DMS114 treated with DMSO at 0.1 percent for 48 hours (cell line): ENCODE data around the gene CAP1.

Source experiments
- DNase-seq: peaks from one replicate; lab custom pipeline; 2025; ENCODE audit not compliant: unreplicated experiment; lab: John Stamatoyannopoulos, UW

CAP1 gene

DNA sequence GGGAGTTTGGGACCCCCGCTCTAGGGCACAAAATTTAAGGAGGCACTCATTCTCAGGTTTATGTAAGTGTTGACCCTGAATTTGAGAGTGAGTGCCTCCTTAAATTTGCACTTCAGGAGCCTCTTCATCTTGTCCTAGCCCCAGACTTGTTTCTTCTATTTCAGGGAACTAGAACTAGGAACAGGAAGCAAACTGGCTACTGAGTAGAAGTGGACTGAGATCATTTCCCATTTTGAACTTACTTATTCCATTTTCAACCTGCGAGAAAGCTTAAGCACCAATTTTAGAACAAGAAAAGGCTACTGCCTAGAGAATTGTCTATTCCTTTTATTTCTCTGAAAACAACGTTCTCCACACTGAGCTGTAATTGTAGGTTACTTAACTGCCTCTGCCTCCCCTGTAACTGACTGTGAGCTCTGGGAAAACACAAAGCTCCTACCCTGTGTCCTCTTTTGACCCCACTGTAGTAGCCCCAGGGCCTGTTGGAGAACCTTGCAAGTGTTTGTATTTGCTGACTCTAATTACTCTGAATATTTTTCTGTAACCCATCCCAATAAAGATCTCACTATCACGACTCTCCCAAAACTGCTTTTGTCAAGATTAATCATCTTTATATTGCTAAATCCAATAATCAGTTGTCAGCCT, 54.1 kb downstream of the CAP1 start:
- no peak for DNase-seq

DNA sequence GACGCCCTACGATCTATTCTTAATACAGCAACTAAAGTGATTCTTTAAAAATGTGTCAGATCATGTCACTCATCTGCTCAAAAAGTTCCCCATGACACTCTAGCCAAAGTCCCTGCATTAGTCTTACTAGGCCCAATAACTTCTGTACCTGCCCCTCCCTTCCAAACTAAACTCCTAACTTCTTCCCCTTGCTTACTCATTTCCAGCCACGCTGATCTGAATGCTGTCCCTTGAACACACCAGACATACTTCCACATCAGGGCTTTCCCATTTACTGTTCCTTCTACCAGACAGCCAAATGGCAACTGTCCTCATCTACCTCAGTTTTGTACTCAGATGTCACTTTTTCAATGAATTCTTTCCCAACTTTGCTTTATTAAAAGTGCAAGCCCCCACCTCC, 55.3 kb downstream of the CAP1 start:
- DNase-seq, result no peak

DNA sequence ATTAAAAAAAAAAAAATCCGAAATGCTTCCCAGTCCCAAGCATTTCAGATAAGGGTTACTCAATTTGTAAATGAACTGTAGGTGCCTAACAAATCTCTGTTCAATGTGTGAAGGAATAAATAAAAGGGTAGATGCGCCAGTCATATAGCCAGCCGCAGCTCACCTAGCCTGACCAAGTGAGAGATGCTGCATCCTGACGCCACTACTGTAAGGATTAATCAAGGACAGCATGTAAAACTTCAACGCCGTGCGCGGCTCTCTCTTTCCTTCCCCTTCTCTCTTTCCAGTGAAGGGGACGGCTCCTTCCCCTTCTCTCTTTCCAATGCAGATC, 56.1 kb downstream of the CAP1 start:
- DNase-seq, result no peak

DNA sequence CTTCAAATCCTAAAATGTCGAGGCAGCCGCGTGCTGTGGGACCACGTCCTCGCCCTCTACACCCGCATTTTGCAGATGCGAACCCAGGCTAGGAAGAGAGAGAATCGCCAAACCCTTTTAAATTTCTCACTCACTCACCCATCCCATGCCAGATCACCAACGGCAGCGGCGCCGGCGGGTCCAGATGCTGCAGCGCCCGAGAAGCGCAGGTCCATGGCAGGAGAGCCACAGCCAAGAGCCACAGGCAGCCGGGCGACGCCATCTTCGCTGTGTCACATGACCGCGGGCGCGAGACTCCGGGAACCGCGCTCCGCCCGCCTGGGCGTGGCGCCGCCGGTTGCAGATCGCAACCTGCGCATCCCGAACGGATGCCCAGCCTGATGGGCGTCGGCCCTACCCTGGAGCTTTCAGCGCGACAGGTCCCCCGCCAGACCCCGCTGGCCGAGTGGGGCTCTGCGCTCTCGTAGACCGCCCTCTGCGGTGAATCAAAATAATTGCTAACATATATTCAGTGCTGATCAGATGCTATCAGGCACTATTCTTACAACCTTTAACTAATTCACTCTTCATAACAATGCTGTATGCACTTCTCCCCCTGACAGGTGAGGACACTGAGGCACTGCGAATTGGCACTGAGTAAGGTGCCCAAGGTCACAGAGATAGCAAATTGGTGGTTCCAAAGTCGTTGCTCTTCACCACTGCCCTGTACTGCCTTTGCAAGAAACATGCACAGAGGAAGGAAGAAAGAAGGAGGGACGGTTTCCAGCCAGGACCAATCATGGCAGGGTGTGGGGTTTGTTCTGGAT, 56.7 kb downstream of the CAP1 start, which contains the start of gene PPT1:
TSS of gene PPT1 (minus strand) at position 276 of the 806 bp plus-strand sequence. CDS start at position 262, 14 bp downstream.
- peak; percentile 63 for DNase-seq

DNA sequence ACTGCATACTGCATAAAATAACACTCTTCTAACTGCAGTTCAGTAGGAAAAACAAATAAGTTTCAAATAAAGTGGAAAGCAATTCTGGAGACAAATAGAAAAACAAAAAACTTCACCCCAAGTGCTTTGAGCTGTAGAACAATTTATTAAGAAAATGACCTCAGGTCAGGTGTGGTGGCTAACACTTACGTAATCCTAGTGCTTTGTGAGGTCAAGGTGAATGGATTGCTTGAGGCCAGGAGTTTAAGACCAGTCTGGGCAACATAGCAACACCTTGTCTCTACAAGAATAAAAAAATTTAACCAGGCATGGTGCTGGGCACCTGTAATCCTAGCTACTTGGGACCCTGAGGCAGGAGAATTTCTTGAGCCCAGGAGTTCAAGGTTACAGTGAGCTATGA, 61.5 kb downstream of the CAP1 start:
- DNase-seq, result no peak

DNA sequence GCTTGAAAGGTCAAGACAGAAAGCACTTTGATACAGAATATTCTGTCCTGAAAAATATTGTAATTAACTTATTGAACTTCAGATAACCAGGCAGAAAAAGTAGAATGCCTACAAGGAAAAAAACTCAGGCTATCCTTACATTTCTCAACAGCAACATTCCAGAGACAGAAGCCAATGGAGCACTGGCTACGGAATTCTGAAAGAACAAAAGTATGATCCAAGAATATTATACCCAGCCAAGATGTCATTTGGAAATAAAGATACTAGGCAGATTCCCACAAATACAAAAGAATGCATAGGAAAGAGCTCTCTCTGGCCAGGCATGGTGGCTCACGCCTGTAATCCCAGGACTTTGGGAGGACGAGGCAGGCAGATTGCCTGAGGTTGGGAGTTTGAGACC, 62.4 kb downstream of the CAP1 start:
- no peak for DNase-seq

DNA sequence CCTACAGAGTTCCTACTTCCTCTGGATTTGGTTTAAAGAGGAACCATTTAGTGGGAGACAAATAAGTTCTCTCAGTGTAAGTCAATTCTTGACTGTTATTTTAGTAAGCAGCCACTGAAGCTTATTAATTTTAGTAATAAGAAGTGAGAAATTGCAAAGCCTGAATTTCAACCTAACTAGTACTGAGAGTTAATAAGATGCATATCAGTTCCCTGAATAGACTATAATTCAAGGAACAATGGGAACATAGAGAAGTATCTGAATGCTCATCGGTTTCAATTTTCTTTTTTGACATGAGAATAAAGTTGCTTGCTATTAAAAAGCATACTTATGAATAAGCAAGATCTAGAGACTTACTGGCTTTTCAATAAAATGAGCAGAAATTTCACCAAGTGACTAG, 64.5 kb downstream of the CAP1 start:
- no peak for DNase-seq

DNA sequence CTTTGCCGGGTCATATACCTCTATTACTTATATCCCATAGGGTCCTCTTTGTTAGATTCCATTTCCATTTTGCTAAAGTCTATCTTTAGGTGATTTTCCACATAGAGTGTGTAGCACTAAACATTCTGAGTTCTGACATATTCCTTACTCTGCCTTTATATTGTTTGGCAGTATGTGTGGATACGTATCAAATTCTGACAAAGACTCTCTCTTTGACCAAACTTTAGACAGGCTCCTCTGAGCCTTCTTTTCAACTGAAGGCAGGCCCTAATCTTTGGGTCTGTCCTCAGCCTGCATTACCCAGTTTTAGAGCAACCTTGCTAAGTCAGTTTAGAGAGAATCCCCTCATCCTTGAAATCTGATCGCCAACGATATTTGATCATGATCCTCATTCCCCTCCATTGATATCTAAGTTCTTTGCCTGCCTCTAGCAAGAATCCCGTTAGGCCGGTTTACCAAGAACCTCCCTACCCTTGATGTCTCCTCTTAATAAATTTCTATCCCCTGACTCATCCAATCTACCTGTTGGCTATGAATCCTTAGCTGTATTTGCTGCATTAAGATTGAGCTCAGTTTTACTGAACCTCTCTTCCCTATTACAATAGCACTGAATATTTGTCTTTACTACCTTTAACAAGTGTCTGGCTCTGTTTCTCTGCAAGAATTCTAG, 66.9 kb downstream of the CAP1 start:
- no peak for DNase-seq

DNA sequence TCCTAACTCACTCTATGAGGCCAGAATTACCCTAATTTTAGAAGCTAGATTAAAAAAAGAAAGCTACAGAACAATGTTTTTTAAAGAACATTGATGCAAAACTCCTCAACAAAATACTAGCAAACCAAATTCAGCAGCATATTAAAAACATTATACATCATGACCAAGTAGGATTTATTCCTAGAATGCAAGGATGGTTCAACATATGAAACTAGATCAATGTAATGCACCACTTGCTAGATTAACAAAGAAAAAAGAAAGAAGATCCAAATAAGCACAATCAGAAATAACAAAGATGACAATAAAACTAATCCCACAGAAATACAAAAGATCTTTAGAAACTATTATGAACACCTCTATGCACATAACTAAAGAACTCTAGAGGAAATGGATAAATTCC, 69.9 kb downstream of the CAP1 start:
- no peak for DNase-seq

DNA sequence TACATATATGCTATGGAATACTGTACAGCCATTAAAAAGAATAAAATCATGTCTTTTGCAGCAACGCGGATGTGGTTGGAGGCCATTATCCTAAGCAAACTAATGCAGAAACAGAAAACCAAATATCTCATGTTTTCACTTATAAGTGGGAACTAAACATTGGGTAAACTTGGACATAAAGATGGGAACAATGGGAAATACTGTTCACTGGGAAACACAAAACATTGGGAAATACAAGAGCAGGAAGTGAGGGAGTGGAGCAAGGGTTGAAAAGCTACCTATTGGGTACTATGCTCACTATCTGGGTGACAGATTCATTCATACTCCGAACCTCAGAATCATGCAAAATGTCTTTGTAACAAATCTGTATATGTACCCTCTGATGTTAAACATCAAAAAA, 73.9 kb downstream of the CAP1 start:
- no peak for DNase-seq

DNA sequence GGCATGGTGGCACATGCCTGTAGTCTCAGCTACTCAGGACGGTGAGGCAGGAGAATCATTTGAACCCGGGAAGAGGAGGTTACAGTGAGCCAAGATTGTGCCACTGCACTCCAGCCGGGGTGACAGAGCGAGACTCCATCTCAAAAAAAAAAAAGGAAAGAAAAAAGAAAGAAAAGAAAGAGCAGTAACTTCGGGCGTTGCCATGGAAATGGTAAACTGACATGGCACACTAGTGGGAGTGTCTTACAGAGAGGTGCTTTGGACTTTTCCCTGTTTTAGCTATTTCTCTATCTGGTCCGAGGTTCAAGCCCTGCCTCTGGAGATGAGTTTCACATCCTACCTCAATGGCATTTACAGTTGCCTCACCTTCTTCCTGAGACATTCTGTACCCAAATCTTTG, 79.6 kb downstream of the CAP1 start:
- DNase-seq, result no peak
